K562 (cell line): ENCODE measurements around the gene USP20. TPM values are rescaled to one million over a fixed set of nuclear protein-coding genes. Genes with fewer than 3 reads are reported as not detected.

Source experiments
- ARID2 ChIP-seq: fragments of 450-650 bp; IDR thresholded peaks from 2 replicates; pipeline ENCODE4 v1.6.1; 2017; ENCODE audit warnings: antibody characterized with exemption, mild to moderate bottlenecking
- BRF2 ChIP-seq: IDR thresholded peaks from 3 replicates; pipeline ENCODE4 v1.6.1; 2011; ENCODE audit warnings: borderline replicate concordance, mild to moderate bottlenecking; ENCODE audit not compliant: insufficient read length, insufficient read depth
- KAT7 ChIP-seq: sonication (generic); formaldehyde crosslinking; IDR thresholded peaks from 2 replicates; pipeline ENCODE4 v1.8.0; 2022; ENCODE audit warnings: missing genetic modification reagents, mild to moderate bottlenecking, borderline replicate concordance
- MBD1 ChIP-seq: fragments of 250-450 bp; sonication (Bioruptor Pico); IDR thresholded peaks from 2 replicates; pipeline ENCODE4 v1.8.0; 2022; ENCODE audit warnings: inconsistent platforms
- POLR2A ChIP-seq: fragments of 450-650 bp; conservative IDR thresholded peaks from 2 replicates; pipeline ENCODE4 v1.6.1; 2016
- POLR2G ChIP-seq: fragments of 200-400 bp; formaldehyde crosslinking; IDR thresholded peaks from 2 replicates; pipeline ENCODE4 v1.6.1; 2017; ENCODE audit warnings: low read depth, mild to moderate bottlenecking, antibody characterized with exemption, low read length, moderate library complexity
- RREB1 ChIP-seq: fragments of 250-450 bp; sonication (Bioruptor Pico); IDR thresholded peaks from 2 replicates; pipeline ENCODE4 v1.4.0; 2020
- THAP12 ChIP-seq: fragments of 250-450 bp; sonication (Bioruptor Pico); IDR thresholded peaks from 2 replicates; pipeline ENCODE4 v1.9.0; 2021; ENCODE audit warnings: mild to moderate bottlenecking, inconsistent platforms
- XRCC4 ChIP-seq: IDR thresholded peaks from one replicate; pipeline ENCODE4 v1.6.1; 2011; ENCODE audit not compliant: insufficient read depth, insufficient read length; ENCODE audit errors: extremely low read depth
- ZNF253 ChIP-seq: fragments of 250-450 bp; sonication (Bioruptor Pico); conservative IDR thresholded peaks from 2 replicates; pipeline ENCODE4 v1.6.1; 2021; ENCODE audit warnings: mild to moderate bottlenecking
- ZNF507 ChIP-seq: conservative IDR thresholded peaks from 2 replicates; pipeline ENCODE4 v1.6.1; 2017; ENCODE audit warnings: missing genetic modification characterization, missing compliant biosample characterization
- polyA plus RNA-seq, 8 experiments: library from polyadenylated mRNA; depleted of rRNA in 4 of 8; stranded (reverse) in 5 of 8; unstranded in 3 of 8; fragments of >200 nt; fragmentation: Nextera tagmentation in 2 of 8; fragmentation: Illumina TruSeq in 1 of 8; extraction: Ambion mirVana in 2 of 8; extraction: Trizol in 1 of 8; gene quantifications; 2 replicates each; pipeline versions ENCODE4 v1.2.1 to v1.2.3, GENCODE V29; 2011 to 2014; ENCODE audit warnings: inconsistent platforms in 1 of 8, missing spikeins in 1 of 8
- total RNA-seq, 7 experiments: library from RNA; depleted of rRNA in 6 of 7; stranded (reverse); fragments of >200 nt in 6 of 7; fragmentation: Illumina TruSeq in 2 of 7; extraction: Trizol in 2 of 7; gene quantifications; 2 replicates each; pipeline versions ENCODE4 v1.2.1 to v1.2.3, GENCODE V29; 2011 to 2021; ENCODE audit warnings: low replicate concordance in 1 of 7

USP20 gene
- total and polyA plus RNA-seq, 9 of the 15 experiments (the other 6 are each of a cell fraction or from before 2014, with no cell fraction given): 1.9 to 136 (median 49.1) TPM

- TF ChIP-seq BRF2 (no peak), POLR2G (peak; percentile 80), MBD1 (CRISPR knock-in tag) (no peak), ARID2 (no peak), ZNF507 (tag) (no peak), XRCC4 (no peak), THAP12 (CRISPR knock-in tag) (no peak), ZNF253 (CRISPR knock-in tag) (no peak), KAT7 (no peak), POLR2A (0 out of 2 replicates have a peak, but pooled peaks have one; percentile 46), RREB1 (CRISPR knock-in tag) (no peak)
- TF ChIP-seq, all 486 proteins: peak for 9
Observed at GRCh38 chr9:129869585-129870501, 34.6 kb downstream of the USP20 start (continued).
